22Rv1 (cell line): ENCODE data around the gene BAZ1A.

ENCODE experiments used
- ZFX ChIP-seq: fragments of 450-650 bp; IDR thresholded peaks from 2 replicates; pipeline ENCODE4 v1.6.1; 2017; ENCODE audit warnings: antibody characterized with exemption, borderline replicate concordance
- TF ChIP-seq, protein P1 (sequence below): fragments of 450-650 bp; IDR thresholded peaks from 2 replicates; pipeline ENCODE4 v1.5.1; 2017; ENCODE audit warnings: mild to moderate bottlenecking

DNA sequence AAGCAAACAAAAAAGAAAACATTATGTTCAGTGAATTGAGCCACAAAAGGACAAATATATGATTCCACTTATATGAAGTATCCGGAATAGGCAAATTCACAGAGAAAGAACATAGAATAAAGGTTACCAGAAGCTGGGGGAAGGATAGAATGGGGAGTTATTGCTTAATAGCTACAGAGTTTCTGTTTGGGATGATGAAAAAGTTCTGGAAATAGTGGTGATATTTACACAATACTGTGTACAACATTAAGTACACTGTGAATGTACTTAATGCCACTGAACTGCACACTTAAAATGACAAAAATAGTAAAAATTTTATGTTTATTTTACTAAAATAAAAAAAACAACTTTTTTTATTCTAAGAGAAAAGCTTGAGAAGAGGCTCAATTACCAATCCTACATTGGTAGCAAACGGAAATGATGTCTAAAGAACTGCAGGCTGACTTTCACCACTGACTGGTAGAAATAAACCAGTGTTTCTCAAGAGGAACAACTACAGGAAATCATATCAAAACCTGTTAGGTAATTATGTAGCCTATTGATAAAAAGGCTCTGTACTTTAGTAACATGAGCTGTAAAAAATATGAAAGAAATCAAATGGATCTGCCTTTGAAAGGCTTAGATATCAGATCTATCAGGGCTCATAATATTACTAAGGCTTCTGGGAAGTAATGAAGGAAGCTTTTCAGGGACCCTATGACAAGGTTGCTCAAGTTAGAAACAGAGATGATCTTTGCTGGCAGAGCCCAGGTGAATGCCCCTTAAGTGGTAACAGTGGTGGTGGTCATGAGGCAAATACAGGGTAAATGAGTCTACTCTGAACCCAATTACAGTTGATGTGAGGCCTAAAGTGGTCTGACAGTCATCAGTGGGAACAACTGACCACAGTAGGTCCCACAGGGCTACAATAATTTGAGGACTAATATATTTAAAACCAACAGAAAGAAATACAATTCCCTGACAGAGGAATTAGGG, 41.3 kb downstream of the BAZ1A start:
- TF ChIP-seq, protein P1, sequence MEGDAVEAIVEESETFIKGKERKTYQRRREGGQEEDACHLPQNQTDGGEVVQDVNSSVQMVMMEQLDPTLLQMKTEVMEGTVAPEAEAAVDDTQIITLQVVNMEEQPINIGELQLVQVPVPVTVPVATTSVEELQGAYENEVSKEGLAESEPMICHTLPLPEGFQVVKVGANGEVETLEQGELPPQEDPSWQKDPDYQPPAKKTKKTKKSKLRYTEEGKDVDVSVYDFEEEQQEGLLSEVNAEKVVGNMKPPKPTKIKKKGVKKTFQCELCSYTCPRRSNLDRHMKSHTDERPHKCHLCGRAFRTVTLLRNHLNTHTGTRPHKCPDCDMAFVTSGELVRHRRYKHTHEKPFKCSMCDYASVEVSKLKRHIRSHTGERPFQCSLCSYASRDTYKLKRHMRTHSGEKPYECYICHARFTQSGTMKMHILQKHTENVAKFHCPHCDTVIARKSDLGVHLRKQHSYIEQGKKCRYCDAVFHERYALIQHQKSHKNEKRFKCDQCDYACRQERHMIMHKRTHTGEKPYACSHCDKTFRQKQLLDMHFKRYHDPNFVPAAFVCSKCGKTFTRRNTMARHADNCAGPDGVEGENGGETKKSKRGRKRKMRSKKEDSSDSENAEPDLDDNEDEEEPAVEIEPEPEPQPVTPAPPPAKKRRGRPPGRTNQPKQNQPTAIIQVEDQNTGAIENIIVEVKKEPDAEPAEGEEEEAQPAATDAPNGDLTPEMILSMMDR: no peak
- no peak for TF ChIP-seq ZFX
